A549 (cell line): Measurements from ENCODE around the gene SGTA.

ENCODE experiments used
- ESRRA ChIP-seq: fragments of 150-350 bp; IDR thresholded peaks from 2 replicates; pipeline ENCODE4 v1.6.1; 2014; ENCODE audit warnings: mild to moderate bottlenecking, low read length, borderline replicate concordance
- FOSB ChIP-seq: fragments of 250-450 bp; sonication (Bioruptor Pico); IDR thresholded peaks from 2 replicates; pipeline ENCODE4 v1.5.0; 2020; ENCODE audit warnings: mild to moderate bottlenecking, moderate library complexity
- HEYL ChIP-seq: fragments of 250-450 bp; sonication (Bioruptor Pico); IDR thresholded peaks from 2 replicates; pipeline ENCODE4 v1.8.0; 2021; ENCODE audit warnings: mild to moderate bottlenecking, moderate library complexity
- JUNB ChIP-seq: fragments of >200 bp; sonication (Bioruptor Twin); formaldehyde crosslinking; IDR thresholded peaks from 2 replicates; pipeline ENCODE4 v1.6.1; 2016
- POLR2A ChIP-seq: IDR thresholded peaks from 2 replicates; pipeline ENCODE4 v1.6.1; 2012; ENCODE audit warnings: mild to moderate bottlenecking, low read length
- RFX5 ChIP-seq: fragments of 450-650 bp; IDR thresholded peaks from 2 replicates; pipeline ENCODE4 v1.7.1; 2014; ENCODE audit warnings: antibody characterized with exemption, mild to moderate bottlenecking, moderate library complexity
- TF ChIP-seq, protein P1 (sequence below): fragments of >200 bp; sonication (Bioruptor Twin); formaldehyde crosslinking; IDR thresholded peaks from 3 replicates; pipeline ENCODE4 v1.5.1; 2016
- TF ChIP-seq, protein P2 (sequence below): fragments of >200 bp; sonication (Bioruptor Twin); formaldehyde crosslinking; IDR thresholded peaks from 3 replicates; pipeline ENCODE4 v1.6.1; 2016

DNA sequence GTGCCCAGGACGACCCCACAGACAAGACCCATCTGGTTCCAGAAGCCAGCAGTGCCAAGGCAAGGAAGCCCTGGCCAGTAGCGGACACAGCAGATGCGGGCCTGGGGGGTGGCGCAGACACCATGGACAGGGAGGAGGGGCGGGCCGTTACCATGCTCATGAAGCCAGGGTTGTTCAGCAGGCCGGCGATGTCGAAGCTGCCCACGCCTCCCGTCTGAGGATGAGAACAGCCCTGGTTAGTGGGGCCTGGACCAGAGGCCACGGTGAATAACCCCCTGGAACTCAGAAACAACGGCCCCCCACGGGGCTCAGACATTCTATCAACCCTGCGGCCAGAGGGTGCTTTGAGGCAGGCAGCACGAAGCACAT, 21.8 kb downstream of the SGTA start:
- TF ChIP-seq, protein P1, sequence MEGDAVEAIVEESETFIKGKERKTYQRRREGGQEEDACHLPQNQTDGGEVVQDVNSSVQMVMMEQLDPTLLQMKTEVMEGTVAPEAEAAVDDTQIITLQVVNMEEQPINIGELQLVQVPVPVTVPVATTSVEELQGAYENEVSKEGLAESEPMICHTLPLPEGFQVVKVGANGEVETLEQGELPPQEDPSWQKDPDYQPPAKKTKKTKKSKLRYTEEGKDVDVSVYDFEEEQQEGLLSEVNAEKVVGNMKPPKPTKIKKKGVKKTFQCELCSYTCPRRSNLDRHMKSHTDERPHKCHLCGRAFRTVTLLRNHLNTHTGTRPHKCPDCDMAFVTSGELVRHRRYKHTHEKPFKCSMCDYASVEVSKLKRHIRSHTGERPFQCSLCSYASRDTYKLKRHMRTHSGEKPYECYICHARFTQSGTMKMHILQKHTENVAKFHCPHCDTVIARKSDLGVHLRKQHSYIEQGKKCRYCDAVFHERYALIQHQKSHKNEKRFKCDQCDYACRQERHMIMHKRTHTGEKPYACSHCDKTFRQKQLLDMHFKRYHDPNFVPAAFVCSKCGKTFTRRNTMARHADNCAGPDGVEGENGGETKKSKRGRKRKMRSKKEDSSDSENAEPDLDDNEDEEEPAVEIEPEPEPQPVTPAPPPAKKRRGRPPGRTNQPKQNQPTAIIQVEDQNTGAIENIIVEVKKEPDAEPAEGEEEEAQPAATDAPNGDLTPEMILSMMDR = no peak
- TF ChIP-seq RFX5 (no peak), POLR2A (no peak), ESRRA (no peak), JUNB (no peak), FOSB (CRISPR knock-in tag) (no peak), HEYL (CRISPR knock-in tag) (no peak)
- TF ChIP-seq, protein P2, sequence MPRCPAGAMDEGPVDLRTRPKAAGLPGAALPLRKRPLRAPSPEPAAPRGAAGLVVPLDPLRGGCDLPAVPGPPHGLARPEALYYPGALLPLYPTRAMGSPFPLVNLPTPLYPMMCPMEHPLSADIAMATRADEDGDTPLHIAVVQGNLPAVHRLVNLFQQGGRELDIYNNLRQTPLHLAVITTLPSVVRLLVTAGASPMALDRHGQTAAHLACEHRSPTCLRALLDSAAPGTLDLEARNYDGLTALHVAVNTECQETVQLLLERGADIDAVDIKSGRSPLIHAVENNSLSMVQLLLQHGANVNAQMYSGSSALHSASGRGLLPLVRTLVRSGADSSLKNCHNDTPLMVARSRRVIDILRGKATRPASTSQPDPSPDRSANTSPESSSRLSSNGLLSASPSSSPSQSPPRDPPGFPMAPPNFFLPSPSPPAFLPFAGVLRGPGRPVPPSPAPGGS = no peak
